Esophagus muscularis mucosa (tissue), 3 donors: ENCODE measurements around the gene UGT1A1.

ENCODE experiments used
- CTCF ChIP-seq, 3 experiments: fragments of 200-600 bp in 2 of 3; fragments of 450-650 bp in 1 of 3; sonication (generic) in 2 of 3; IDR thresholded peaks; one replicate each; pipeline ENCODE4 v1.5.1; 2017 to 2019; ENCODE audit warnings: antibody characterized with exemption in 3 of 3, mild to moderate bottlenecking in 2 of 3, moderate library complexity in 1 of 3
- POLR2A ChIP-seq: fragments of 450-650 bp; IDR thresholded peaks from one replicate; pipeline ENCODE4 v1.6.1; 2017; ENCODE audit warnings: antibody characterized with exemption, moderate library complexity, mild to moderate bottlenecking, low read depth
- POLR2AphosphoS5 ChIP-seq, 2 donors: sonication (generic); formaldehyde crosslinking; IDR thresholded peaks; one replicate each; pipeline ENCODE4 v1.6.1; 2017; ENCODE audit warnings: antibody characterized with exemption in 2 of 2

GRCh38 chr2:233792720-233793119 lies 32.6 kb downstream of the UGT1A1 start:
- no peak for TF ChIP-seq CTCF (IDR thresholded peaks at IDR 0.05)
- no peak for TF ChIP-seq POLR2A
- TF ChIP-seq POLR2AphosphoS5 (IDR thresholded peaks at IDR 0.05) = no peak
